VCaP (cell line): ENCODE measurements around the gene RPS19.

ENCODE experiments used
- H3K27ac ChIP-seq: fragments of 450-650 bp; 2 replicates; pipeline ENCODE4 v1.5.1; 2017
- TF ChIP-seq, protein P1 (sequence below): fragments of 450-650 bp; conservative IDR thresholded peaks from 2 replicates; pipeline ENCODE4 v1.5.1; 2017; ENCODE audit warnings: mild to moderate bottlenecking, moderate library complexity

The RPS19 gene

DNA sequence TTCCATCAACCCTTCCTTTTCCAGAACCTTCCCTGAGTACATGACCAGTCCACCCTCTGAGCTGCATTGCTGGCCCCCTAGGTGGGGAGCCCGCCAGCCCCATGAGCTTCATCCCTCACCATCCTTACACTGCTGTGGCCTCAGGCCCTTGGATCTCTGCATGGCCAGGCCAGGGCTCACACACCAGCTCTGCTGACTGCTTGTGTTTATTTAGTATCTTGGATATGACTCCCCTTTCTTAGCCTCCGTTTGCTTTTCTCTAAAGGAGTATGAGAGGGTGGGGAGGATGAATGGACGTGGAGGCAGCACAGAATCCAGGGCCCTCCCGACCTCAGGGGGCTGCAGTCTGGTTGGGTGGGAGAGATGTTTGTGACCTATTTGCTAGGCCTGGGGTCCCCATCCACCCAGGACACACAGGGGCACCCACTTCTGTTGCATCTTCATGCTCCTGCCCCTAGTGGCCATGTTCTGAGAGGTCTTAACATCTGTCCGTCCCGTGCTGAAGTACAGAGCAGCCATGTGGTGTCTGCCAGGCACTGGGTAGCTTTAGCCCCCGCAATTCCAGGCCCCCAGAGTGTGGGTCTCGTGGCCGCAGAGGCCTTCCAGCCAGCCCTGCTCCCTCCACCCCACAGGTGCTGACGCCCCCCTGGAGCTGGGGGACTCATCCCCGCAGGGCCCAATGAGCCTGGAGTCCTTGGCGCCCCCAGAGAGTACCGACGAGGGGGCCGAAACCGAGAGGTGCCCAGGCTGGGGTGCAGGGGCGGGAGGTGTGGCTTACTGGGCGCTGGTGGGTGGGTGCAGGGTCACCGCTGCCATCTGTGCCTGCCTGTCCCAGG lies 35.9 kb downstream of the RPS19 start:
- H3K27ac ChIP-seq = no peak overlapping the region
- TF ChIP-seq, protein P1, sequence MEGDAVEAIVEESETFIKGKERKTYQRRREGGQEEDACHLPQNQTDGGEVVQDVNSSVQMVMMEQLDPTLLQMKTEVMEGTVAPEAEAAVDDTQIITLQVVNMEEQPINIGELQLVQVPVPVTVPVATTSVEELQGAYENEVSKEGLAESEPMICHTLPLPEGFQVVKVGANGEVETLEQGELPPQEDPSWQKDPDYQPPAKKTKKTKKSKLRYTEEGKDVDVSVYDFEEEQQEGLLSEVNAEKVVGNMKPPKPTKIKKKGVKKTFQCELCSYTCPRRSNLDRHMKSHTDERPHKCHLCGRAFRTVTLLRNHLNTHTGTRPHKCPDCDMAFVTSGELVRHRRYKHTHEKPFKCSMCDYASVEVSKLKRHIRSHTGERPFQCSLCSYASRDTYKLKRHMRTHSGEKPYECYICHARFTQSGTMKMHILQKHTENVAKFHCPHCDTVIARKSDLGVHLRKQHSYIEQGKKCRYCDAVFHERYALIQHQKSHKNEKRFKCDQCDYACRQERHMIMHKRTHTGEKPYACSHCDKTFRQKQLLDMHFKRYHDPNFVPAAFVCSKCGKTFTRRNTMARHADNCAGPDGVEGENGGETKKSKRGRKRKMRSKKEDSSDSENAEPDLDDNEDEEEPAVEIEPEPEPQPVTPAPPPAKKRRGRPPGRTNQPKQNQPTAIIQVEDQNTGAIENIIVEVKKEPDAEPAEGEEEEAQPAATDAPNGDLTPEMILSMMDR = peak; percentile 51

DNA sequence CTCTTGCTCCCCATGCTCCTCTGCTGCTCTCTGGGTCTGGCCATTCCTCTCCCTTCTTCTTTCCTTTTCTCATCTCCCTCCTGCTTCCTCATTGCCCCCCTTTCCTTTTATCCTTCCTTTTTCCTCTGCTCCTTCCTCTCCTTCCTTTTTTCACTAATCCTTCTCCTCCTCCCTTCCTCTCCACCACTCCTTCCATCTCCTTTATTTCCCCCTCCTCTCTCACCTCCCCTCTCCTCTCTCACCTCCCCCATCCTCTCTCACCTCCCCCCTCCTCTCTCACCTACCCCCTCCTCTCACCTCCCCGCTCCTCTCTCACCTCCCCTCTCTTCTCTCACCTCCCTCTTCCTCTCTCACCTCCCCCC lies 36.5 kb downstream of the RPS19 start:
- H3K27ac ChIP-seq = no peak overlapping the region
- TF ChIP-seq, protein P1 = no peak

DNA sequence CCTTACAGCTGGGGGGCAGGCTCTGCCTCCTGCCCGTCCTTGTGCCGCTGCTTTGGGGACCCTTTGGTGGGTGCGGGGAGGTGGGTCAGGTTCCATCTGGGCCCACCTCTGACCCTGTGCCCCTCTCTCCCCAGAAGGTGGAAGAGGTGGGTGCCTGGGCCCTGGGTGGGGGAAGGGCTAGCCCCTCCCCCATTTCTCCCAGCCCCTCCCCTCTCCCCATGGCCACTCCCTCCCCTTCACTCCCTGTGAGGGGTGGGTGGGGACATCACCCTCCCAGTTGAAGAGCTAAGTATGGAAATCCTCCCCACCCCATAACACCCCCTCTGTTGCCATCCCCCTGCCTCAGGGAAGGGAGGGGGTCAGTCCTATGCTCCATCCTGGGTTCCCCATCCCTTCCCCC lies 37.1 kb downstream of the RPS19 start:
- H3K27ac ChIP-seq = no peak overlapping the region
- TF ChIP-seq, protein P1 = no peak

DNA sequence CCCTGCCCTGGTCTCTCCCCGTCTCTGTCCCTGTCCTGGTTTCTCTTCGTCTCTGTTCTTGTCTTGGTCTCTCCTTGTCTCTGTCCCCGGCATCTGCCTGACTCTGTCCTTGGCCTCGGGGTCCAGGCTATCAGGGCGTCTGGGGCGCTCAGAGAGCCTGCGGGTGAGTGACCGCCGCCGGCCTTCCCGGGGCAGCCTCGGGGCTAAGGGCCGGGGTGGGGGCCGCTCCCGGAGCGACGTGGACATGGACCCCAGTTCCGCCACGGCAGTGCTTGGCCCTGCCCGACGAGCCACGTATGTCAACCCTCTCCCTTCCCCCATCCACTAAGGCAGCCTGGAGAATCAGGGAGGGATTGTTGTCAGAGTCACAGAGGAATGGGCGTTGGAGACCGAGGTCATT lies 37.8 kb downstream of the RPS19 start:
- TF ChIP-seq, protein P1 = no peak
- no peak overlapping the region for H3K27ac ChIP-seq

DNA sequence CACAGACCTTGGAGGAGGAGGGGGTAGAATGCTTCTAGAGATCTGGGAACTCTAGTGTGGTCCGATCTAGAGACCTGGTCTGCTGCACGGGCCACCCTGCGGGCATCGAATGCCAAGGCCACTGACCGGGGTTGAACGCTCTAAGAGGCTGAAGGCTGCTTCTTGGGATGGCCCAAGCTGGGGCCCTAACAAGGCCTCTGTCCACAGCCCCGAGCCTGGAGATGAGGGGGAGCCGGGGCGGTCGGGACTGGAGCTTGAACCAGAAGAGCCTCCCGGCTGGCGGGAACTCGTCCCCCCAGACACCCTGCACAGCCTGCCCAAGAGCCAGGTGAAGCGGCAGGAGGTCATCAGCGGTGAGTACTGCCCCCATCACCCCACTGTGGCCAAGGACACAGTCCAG lies 38.2 kb downstream of the RPS19 start:
- TF ChIP-seq, protein P1 = no peak
- no peak overlapping the region for H3K27ac ChIP-seq

DNA sequence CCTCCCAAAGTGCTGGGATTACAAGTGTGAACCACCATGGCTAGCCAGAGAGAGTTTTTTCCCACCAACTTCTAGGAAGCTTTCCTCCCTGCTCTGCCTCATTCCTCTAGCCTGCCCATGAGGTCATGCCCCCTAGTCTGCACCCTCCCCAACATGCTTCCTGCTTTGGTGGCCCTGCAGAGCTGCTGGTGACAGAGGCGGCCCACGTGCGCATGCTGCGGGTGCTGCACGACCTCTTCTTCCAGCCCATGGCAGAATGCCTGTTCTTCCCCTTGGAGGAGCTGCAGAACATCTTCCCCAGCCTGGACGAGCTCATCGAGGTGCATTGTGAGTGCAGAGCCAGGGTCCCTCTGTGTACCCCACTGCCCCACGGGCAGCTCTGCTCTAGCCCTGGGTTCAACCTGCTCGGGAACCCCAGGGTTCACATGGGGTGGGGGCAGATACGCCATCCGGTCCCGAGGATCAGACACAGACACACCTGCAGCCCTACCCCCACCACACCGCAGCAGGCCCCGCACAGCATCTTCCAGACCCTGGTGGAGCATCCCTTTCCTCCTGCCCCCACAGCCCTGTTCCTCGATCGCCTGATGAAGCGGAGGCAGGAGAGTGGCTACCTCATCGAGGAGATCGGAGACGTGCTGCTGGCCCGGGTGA lies 41.8 kb downstream of the RPS19 start:
- TF ChIP-seq, protein P1 = no peak
- H3K27ac ChIP-seq = no peak overlapping the region

DNA sequence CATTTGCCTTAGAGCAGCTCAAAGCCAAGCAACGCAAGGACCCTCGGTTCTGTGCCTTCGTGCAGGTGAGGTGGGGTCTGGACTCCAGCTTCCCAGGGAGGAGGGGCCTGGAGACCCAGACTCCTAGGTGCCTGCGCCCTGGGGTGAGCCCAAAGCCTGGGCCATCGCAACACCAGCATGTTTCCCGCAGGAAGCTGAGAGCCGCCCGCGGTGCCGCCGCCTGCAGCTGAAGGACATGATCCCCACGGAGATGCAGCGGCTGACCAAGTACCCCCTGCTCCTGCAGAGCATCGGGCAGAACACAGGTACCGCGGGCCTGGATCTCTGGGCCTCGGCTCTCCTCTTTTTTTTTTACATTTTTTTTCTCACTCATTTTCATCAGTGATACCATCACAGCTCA lies 42.5 kb downstream of the RPS19 start:
- TF ChIP-seq, protein P1 = no peak
- H3K27ac ChIP-seq = no peak overlapping the region
